A673 (cell line): Measurements from ENCODE around the gene MTMR12. TPM values are rescaled to one million over a fixed set of nuclear protein-coding genes. Genes with fewer than 3 reads are reported as not detected.

Source experiments
- BruUV-seq: library from RNA; stranded (reverse); fragments of 400-500 nt; replicated peaks from 2 replicates; lab custom pipeline; 2021; lab: Mats Ljungman, UMichigan
- CTCF ChIA-PET: fragments of 300-600 bp; sonication (Branson Sonifier 250); formaldehyde crosslinking; loops from one replicate; lab custom pipeline; 2022; ENCODE audit warnings: antibody characterized with exemption; lab: Charles Lee
- POLR2A ChIA-PET: fragments of 300-600 bp; sonication (Branson Sonifier 250); formaldehyde crosslinking; loops from one replicate; lab custom pipeline; 2022; ENCODE audit warnings: antibody characterized with exemption; ENCODE audit not compliant: low non-redundant PET; lab: Charles Lee
- DNase-seq: peaks from one replicate; pipeline ENCODE4 v3.0.0-alpha.2; 2015; ENCODE audit warnings: low spot score
- H3K27ac ChIP-seq: fragments of 200-600 bp; sonication (generic); 2 replicates; pipeline ENCODE4 v1.5.1; 2016; ENCODE audit warnings: mixed run types, low read depth, mild to moderate bottlenecking, mixed read lengths, antibody characterized with exemption, low read length; ENCODE audit not compliant: poor library complexity, severe bottlenecking
- H3K27me3 ChIP-seq: fragments of 200-600 bp; sonication (generic); replicated peaks from 2 replicates; pipeline ENCODE4 v1.6.1; 2017; ENCODE audit warnings: mixed run types, low read depth, mild to moderate bottlenecking, mixed read lengths, antibody characterized with exemption, low read length; ENCODE audit not compliant: insufficient read depth, poor library complexity
- H3K36me3 ChIP-seq: fragments of 200-600 bp; sonication (generic); 2 replicates; pipeline ENCODE4 v1.6.1; 2016; ENCODE audit warnings: mixed run types, mild to moderate bottlenecking, mixed read lengths, antibody characterized with exemption, low read length; ENCODE audit not compliant: insufficient read depth, poor library complexity, severe bottlenecking
- H3K4me1 ChIP-seq: fragments of 200-600 bp; sonication (generic); 2 replicates; pipeline ENCODE4 v1.6.1; 2017; ENCODE audit warnings: mixed run types, mild to moderate bottlenecking, mixed read lengths, antibody characterized with exemption, low read length; ENCODE audit not compliant: insufficient read depth, poor library complexity, severe bottlenecking
- H3K4me3 ChIP-seq: fragments of 200-600 bp; sonication (generic); 2 replicates; pipeline ENCODE4 v1.5.1; 2016; ENCODE audit warnings: low read depth, mixed run types, mild to moderate bottlenecking, mixed read lengths, low read length; ENCODE audit not compliant: poor library complexity, severe bottlenecking
- H3K9me3 ChIP-seq: fragments of 200-600 bp; sonication (generic); 2 replicates; pipeline ENCODE4 v1.6.1; 2016; ENCODE audit warnings: mixed run types, low read depth, mild to moderate bottlenecking, mixed read lengths, antibody characterized with exemption, low read length; ENCODE audit not compliant: poor library complexity, severe bottlenecking
- EZH2 ChIP-seq: fragments of 200-600 bp; sonication (generic); IDR thresholded peaks from 2 replicates; pipeline ENCODE4 v1.6.1; 2017; ENCODE audit warnings: borderline replicate concordance, low read depth, mild to moderate bottlenecking, mixed read lengths, antibody characterized with exemption, low read length; ENCODE audit not compliant: poor library complexity, severe bottlenecking
- intact Hi-C: fragments of 100-400 bp; cut with micrococcal nuclease; formaldehyde crosslinking; loops from one replicate; pipeline ENCODE4 v1.10.0; 2022; ENCODE audit not compliant: unreplicated experiment
- total RNA-seq: library from RNA; stranded (reverse); gene quantifications from 2 replicates; pipeline ENCODE4 v1.2.3, GENCODE V29; 2021
- TF ChIP-seq, protein P1 (sequence below): fragments of 300-800, 200-600 bp; sonication (generic); conservative IDR thresholded peaks from 2 replicates; pipeline ENCODE4 v1.5.1; 2017; ENCODE audit warnings: low read depth, mild to moderate bottlenecking, antibody characterized with exemption, low read length, moderate library complexity, mixed read lengths

Gene MTMR12
- total RNA-seq, 1 experiment from 2014 or later = 35.8 TPM

GRCh38 chr5:32343058-32343672 lies 30.4 kb upstream of the MTMR12 start:
- H3K4me3 ChIP-seq = no peak overlapping the region
- intact Hi-C loops = no loop called here
- ChIA-PET CTCF (no interaction called here), POLR2A (no interaction called here)
- TF ChIP-seq EZH2 = no peak
- TF ChIP-seq, protein P1, sequence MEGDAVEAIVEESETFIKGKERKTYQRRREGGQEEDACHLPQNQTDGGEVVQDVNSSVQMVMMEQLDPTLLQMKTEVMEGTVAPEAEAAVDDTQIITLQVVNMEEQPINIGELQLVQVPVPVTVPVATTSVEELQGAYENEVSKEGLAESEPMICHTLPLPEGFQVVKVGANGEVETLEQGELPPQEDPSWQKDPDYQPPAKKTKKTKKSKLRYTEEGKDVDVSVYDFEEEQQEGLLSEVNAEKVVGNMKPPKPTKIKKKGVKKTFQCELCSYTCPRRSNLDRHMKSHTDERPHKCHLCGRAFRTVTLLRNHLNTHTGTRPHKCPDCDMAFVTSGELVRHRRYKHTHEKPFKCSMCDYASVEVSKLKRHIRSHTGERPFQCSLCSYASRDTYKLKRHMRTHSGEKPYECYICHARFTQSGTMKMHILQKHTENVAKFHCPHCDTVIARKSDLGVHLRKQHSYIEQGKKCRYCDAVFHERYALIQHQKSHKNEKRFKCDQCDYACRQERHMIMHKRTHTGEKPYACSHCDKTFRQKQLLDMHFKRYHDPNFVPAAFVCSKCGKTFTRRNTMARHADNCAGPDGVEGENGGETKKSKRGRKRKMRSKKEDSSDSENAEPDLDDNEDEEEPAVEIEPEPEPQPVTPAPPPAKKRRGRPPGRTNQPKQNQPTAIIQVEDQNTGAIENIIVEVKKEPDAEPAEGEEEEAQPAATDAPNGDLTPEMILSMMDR = no peak
- H3K36me3 ChIP-seq = no peaks in the 10 kb centered on the region
- no TSS peak for BruUV-seq
- H3K27ac ChIP-seq = no peak overlapping the region
- no peaks in the 10 kb centered on the region for H3K27me3 ChIP-seq
- H3K4me1 ChIP-seq = no peaks in the 10 kb centered on the region
- DNase-seq = no peak
- H3K9me3 ChIP-seq = peaks cover 32% of the 10 kb centered on the region

DNA sequence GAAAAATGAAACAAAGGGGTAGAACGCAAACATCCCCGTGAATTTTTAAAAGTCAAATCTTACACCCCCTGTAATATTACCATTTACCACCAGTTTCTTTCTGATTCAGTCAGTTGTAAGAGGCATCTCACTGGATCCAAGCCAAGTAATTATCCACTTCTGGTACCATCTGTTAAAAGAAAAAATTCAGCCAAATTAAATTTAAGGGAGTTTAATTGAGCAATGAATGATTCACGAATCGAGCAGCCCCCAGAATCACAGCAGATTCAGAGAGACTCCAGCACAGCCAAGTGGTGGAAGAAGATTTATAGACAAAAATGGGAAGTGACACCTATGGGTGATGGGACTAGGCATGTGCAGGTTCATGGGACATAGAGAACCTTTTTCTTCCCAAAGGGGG lies 29.9 kb upstream of the MTMR12 start:
- ChIA-PET CTCF (no interaction called here), POLR2A (no interaction called here)
- peak; percentile 54 for DNase-seq
- Histone ChIP-seq H3K9me3 (peaks cover 35% of the 10 kb centered on the region), H3K36me3 (no peaks in the 10 kb centered on the region), H3K4me3 (no peak overlapping the region), H3K27ac (no peak overlapping the region), H3K27me3 (no peaks in the 10 kb centered on the region), H3K4me1 (no peaks in the 10 kb centered on the region)
- intact Hi-C loops = no loop called here
- BruUV-seq = no TSS peak
- TF ChIP-seq, protein P1 = no peak
- no peak for TF ChIP-seq EZH2

GRCh38 chr5:32339878-32340277 lies 27.1 kb upstream of the MTMR12 start:
- ChIA-PET CTCF (interaction anchor here (0.6 kb wide), 1 partner anchor 236 kb away, joined by 3 read pairs; no protein-coding TSS in a partner anchor), POLR2A (no interaction called here)

More at GRCh38 chr5:32339878-32340277, 27.1 kb upstream of the MTMR12 start:
- Histone ChIP-seq H3K36me3 (no peaks in the 10 kb centered on the region), H3K9me3 (peaks cover 38% of the 10 kb centered on the region), H3K4me1 (no peaks in the 10 kb centered on the region), H3K27me3 (no peaks in the 10 kb centered on the region), H3K27ac (no peak overlapping the region), H3K4me3 (no peak overlapping the region)
- no peak for DNase-seq
- BruUV-seq = no TSS peak
- TF ChIP-seq EZH2 = no peak
- TF ChIP-seq, protein P1 = no peak
- intact Hi-C loops = no loop called here
